Osteocyte (in vitro differentiated cells): ENCODE data around the gene SLC6A6. TPM values are rescaled to one million over a fixed set of nuclear protein-coding genes. Genes with fewer than 3 reads are reported as not detected.

Experiments
- DNase-seq: peaks from one replicate; pipeline ENCODE4 v3.0.0; 2021; ENCODE audit warnings: mixed read lengths; ENCODE audit not compliant: unreplicated experiment; ENCODE audit errors: extremely low spot score
- H3K27ac Mint-ChIP-seq: one replicate; pipeline ENCODE4 v1.8.0; 2021; ENCODE audit warnings: mild to moderate bottlenecking, mixed read lengths; ENCODE audit not compliant: unreplicated experiment
- H3K27me3 Mint-ChIP-seq: one replicate; pipeline ENCODE4 v1.8.0; 2021; ENCODE audit warnings: mixed read lengths; ENCODE audit not compliant: unreplicated experiment
- H3K36me3 Mint-ChIP-seq: one replicate; pipeline ENCODE4 v1.8.0; 2021; ENCODE audit warnings: mixed read lengths; ENCODE audit not compliant: unreplicated experiment
- H3K4me1 Mint-ChIP-seq: one replicate; pipeline ENCODE4 v1.8.0; 2021; ENCODE audit warnings: mixed read lengths; ENCODE audit not compliant: unreplicated experiment
- H3K4me3 Mint-ChIP-seq: one replicate; pipeline ENCODE4 v1.8.0; 2021; ENCODE audit warnings: mild to moderate bottlenecking, moderate library complexity, mixed read lengths; ENCODE audit not compliant: unreplicated experiment
- H3K9me3 Mint-ChIP-seq: one replicate; pipeline ENCODE4 v1.8.0; 2021; ENCODE audit warnings: mixed read lengths; ENCODE audit not compliant: unreplicated experiment
- CTCF ChIP-seq: fragments of 200-600 bp; sonication (generic); IDR thresholded peaks from 2 replicates; pipeline ENCODE4 v1.5.0; 2021; ENCODE audit warnings: antibody characterized with exemption, mild to moderate bottlenecking, moderate library complexity
- total RNA-seq: library from RNA; stranded (reverse); gene quantifications from 2 replicates; pipeline ENCODE4 v1.2.1, GENCODE V29; 2021

Gene SLC6A6
- total RNA-seq, 1 donor from 2014 or later = 41.9 TPM

GRCh38 chr3:14502472-14502871, 100.1 kb downstream of the SLC6A6 start:
- Mint-ChIP-seq H3K27me3 (peaks cover 34% of the 10 kb centered on the region), H3K27ac (no peak overlapping the region), H3K4me3 (no peak overlapping the region), H3K4me1 (no peaks in the 10 kb centered on the region), H3K9me3 (peaks cover 30% of the 10 kb centered on the region), H3K36me3 (peaks cover 6% of the 10 kb centered on the region)
- no peak for DNase-seq
- TF ChIP-seq CTCF = no peak

DNA sequence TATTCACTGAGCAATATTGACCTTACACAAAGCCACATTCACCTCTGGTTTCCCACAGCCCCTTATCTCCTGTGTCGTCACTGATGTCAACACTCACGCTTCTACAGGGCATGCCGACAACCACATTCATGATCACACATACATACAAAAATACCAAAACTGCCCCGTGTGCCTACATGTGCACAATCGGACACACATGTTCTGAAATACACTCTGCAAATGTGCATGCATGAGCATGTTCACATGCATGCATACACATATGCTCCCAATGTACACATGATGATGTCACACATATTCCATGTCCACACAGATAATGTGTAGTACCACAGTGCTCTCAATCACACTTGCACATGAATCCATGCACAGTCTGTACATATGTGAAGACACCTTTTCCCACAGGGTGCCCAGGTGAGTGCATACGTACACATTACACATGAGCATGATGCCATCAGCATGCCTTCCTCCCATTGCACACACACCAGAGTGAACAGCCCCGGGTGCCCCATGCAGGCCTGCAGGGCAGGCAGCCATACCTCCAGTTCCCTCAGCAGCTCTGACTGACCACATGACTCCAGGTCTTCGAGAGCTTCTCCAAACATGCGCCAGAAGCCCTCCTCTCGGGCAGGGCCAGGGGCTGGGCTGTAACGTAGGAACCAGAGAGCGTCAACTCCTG, 100.8 kb downstream of the SLC6A6 start:
- Mint-ChIP-seq H3K9me3 (peaks cover 30% of the 10 kb centered on the region), H3K36me3 (peaks cover 6% of the 10 kb centered on the region), H3K4me3 (no peak overlapping the region), H3K4me1 (no peaks in the 10 kb centered on the region), H3K27me3 (peaks cover 27% of the 10 kb centered on the region), H3K27ac (no peak overlapping the region)
- TF ChIP-seq CTCF = no peak
- DNase-seq = no peak

GRCh38 chr3:14503706-14504065, 101.3 kb downstream of the SLC6A6 start:
- peaks cover 24% of the 10 kb centered on the region for H3K27me3 Mint-ChIP-seq
- peaks cover 3% of the 10 kb centered on the region for H3K4me1 Mint-ChIP-seq
- TF ChIP-seq CTCF = no peak
- H3K4me3 Mint-ChIP-seq = no peak overlapping the region
- peaks cover 6% of the 10 kb centered on the region for H3K36me3 Mint-ChIP-seq
- H3K27ac Mint-ChIP-seq = no peak overlapping the region
- peaks cover 30% of the 10 kb centered on the region for H3K9me3 Mint-ChIP-seq
- no peak for DNase-seq

- Mint-ChIP-seq H3K27ac (no peak overlapping the region), H3K27me3 (peaks cover 13% of the 10 kb centered on the region), H3K4me3 (no peak overlapping the region), H3K36me3 (peaks cover 3% of the 10 kb centered on the region), H3K4me1 (peaks cover 5% of the 10 kb centered on the region), H3K9me3 (peaks cover 25% of the 10 kb centered on the region)
- DNase-seq = no peak
- no peak for TF ChIP-seq CTCF
Observed at GRCh38 chr3:14505001-14505802, 102.8 kb downstream of the SLC6A6 start.

GRCh38 chr3:14505803-14506500, 103.5 kb downstream of the SLC6A6 start:
- peaks cover 9% of the 10 kb centered on the region for H3K27me3 Mint-ChIP-seq
- TF ChIP-seq CTCF = no peak
- H3K27ac Mint-ChIP-seq = no peak overlapping the region
- peaks cover 5% of the 10 kb centered on the region for H3K4me1 Mint-ChIP-seq
- H3K36me3 Mint-ChIP-seq = peaks cover 3% of the 10 kb centered on the region
- peaks cover 21% of the 10 kb centered on the region for H3K9me3 Mint-ChIP-seq
- H3K4me3 Mint-ChIP-seq = no peak overlapping the region
- DNase-seq = no peak
